ENCODE data around the gene RHOT2.

RHOT2 gene

DNA sequence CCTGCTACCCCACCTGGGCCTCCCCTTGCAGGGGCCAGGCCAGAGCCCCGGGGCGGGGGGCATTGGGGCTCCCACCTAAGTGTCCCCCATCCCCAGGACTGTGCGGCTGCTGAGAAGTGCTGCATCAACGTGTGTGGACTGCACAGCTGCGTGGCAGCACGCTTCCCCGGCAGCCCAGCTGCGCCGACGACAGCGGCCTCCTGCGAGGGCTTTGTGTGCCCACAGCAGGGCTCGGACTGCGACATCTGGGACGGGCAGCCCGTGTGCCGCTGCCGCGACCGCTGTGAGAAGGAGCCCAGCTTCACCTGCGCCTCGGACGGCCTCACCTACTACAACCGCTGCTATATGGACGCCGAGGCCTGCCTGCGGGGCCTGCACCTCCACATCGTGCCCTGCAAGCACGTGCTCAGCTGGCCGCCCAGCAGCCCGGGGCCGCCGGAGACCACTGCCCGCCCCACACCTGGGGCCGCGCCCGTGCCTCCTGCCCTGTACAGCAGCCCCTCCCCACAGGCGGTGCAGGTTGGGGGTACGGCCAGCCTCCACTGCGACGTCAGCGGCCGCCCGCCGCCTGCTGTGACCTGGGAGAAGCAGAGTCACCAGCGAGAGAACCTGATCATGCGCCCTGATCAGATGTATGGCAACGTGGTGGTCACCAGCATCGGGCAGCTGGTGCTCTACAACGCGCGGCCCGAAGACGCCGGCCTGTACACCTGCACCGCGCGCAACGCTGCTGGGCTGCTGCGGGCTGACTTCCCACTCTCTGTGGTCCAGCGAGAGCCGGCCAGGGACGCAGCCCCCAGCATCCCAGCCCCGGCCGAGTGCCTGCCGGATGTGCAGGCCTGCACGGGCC is 35.2 kb upstream of the RHOT2 start:
- DNase-seq (ENCODE audit: low read depth) = no peak

DNA sequence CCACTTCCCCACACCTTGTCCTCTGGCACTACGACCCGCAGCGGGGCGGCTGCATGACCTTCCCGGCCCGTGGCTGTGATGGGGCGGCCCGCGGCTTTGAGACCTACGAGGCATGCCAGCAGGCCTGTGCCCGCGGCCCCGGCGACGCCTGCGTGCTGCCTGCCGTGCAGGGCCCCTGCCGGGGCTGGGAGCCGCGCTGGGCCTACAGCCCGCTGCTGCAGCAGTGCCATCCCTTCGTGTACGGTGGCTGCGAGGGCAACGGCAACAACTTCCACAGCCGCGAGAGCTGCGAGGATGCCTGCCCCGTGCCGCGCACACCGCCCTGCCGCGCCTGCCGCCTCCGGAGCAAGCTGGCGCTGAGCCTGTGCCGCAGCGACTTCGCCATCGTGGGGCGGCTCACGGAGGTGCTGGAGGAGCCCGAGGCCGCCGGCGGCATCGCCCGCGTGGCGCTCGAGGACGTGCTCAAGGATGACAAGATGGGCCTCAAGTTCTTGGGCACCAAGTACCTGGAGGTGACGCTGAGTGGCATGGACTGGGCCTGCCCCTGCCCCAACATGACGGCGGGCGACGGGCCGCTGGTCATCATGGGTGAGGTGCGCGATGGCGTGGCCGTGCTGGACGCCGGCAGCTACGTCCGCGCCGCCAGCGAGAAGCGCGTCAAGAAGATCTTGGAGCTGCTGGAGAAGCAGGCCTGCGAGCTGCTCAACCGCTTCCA is 34.4 kb upstream of the RHOT2 start:
- no peak for DNase-seq (ENCODE audit: low read depth)

DNA sequence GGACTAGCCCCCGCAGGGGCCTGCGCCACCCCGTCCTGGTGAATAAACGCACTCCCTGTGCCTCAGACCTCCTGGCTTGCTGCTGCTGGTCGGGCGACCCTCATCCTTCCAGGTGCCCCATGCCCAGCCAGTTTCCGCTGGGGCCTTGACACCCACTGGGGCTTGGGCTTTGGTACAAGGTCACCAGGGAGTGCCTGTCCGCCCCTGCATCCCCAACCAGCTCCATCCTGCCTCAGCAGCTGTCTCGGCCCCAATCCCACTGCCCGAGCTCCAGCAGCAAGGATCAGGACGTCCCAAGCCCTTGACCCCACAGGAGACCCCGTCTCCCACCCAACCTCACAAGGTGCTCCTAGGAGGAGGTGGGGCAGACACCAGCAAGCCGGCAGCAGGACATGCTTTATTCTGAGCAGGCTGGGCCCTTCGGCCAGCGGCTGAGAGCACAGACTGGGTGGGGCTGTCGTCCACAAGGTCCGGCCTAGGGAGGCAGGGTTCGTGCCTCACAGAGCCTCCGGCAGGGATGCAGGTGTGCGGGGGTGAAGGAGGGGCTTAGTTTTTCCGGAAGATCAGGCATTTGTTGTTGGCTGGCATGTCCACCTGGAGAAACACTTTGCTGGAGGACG is 33.8 kb upstream of the RHOT2 start:
- DNase-seq (ENCODE audit: low read depth) = no peak

DNA sequence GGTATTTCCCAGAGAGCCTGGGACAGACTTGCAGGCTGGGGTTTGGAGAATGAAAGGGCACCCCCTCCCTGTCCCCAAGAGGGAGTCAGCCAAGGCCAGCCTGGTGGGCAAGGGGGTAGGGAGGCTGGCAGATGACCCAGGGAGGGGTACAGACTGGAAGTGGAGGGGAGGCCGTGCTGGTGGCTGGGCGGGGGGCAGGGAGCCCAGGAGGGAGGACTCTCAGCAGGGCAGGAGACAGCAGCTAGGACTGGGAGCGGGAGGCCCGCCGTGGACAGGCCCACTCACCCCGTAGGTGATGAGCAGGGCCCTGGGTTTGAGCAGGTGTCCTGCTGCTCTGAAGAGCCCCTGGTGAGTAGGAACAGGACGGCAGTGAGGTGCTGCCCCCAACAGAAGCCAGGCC is 32.9 kb upstream of the RHOT2 start:
- DNase-seq (ENCODE audit: low read depth) = no peak

DNA sequence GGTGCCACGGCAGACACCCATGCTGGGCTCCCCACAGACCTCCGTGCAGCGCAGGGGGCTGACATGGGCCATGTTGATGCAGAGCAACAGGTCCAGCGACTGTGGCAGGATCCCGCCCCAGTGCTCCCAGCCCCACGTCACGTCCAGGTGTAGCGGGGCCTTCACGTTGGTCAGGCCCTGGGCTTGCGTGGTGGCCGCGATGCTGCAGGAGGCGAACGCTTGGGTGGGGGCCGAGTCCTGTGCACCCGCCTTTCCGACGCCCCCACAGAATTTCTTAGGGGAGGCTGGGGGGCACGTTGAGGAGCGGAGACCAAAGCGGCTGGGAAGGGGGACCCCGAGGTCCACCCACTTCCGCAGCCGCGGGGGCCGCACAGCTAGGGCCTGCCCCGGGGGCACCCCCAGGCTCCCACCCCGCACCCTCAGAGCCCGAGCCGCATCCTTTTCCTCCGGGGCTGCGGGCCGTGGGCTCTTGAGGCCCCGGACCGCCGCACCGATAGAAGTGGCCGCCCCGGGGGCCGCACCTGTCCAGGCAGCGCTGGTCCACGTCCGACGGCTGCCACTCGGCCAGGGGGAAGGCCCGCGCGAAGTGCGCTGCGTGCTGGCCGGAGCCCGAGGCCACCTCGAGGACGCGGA is 32.2 kb upstream of the RHOT2 start:
- DNase-seq (ENCODE audit: low read depth) = no peak

DNA sequence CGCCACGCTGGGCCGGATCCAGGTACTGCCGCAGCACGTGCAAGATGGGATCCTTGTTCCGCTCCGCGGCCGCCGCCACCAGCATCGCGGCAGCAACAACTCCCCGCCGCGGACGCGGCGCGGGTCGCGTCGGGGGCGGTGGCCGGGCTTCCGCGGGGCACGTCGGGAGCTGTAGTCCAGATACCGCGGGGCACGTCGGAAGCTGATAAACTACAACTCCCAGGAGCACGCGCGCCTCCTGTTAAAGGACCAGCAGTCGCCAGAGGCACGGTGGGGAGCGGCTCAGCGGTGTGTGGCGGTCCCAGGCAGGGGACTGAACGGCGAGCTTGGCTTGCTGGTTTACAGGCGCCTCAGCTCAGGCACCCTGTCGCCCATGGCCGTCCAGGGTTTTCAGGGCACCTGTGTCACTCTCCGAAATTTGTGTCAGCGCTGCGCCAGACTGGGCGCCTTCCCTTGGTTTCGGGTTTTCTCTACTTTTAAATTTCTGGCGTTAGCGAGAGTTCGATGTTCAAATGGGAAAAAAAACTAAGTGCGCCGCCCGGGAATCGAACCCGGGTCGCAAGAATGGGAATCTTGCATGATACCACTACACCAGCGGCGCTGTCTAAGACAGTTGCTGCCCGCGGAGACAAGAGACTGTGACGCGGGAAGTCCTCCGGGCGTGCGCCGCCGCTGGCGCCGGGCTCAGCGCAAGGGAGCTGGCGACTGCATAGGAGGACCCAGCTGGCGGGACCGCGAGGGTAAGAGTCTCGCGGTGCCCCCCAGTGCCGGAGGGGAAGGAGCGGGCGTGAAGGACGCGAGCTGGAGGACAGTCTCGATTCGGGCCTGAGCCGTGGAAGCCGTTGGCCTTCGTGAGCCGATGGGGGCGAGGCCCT is 31.5 kb upstream of the RHOT2 start, which contains the start of gene METTL26:
Gene METTL26, minus strand, starts transcription at position 100 of the 875 bp plus-strand sequence. Its CDS starts 15 bp downstream, at position 85.
- DNase-seq (ENCODE audit: low read depth) = peak; percentile 81

DNA sequence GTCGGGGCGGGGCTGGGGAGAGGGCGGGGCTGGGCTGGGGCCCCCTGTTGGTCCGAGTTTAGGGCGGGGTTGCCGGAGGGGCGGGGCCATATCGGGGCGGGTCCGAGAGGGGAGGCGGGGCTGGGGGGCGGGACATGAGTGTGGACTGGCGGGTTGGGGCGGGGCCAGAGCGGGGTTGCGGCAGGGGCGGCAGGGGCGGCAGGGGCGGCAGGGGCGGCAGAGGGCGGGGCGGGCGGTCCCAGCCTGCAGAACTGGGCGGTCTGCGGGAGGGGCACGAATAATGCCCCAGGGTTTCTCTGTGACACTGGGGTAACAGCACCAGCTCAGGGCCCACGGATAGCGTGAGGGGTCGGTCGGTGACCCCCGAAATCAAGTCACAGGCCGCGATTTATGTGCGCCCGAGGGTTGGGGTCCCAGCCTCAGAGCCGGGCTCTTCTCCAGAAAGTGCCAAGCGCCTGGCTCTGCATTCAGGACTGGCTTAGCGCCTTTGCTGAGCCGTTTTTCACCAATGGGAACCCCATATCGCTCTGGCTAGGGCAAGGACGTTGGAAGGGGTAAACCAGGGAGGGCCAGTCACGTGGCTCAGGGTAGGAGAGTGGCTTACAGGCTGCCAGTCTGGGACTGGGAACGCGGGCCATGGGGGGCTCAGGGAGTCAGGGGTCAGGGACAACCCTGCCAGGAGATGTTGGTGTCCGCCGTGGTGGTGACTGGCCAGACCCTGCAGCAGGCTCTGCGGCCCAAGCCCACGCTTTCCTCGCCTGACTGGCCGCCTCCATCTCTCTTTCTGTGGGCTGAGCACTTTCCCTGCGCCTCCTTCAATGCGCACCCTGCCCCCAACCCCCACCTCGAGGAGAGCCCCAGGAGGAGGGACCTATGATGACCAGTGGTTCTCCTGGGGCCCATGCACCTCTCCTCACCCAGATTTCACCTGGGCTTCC is 30.6 kb upstream of the RHOT2 start:
- DNase-seq (ENCODE audit: low read depth) = peak; percentile 80

DNA sequence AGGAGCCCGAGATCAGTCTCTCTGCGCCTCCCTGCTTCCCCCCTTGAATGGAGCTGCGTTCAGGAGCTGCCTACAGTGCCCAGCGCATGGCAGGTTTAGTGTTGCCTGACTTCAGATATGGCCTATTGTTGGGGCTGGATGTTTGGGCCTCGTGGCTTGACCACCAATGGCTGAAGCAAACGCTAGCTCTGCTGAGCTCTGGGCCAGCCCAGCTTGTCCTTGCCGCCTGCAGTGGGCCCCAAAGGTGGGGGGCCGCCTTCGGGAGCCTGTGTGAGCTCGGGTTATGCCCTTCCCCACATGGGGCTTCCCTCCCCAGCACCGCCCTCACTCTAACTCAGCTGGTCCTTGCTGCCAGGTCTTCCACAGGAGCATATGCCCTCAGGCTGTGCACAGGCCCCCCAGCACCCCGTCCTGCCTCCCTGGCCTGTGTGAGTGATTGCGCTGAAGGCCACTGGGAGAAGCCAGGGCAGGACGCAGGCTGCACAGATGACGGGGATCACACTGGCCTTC is 29.8 kb upstream of the RHOT2 start:
- DNase-seq (ENCODE audit: low read depth) = no peak

DNA sequence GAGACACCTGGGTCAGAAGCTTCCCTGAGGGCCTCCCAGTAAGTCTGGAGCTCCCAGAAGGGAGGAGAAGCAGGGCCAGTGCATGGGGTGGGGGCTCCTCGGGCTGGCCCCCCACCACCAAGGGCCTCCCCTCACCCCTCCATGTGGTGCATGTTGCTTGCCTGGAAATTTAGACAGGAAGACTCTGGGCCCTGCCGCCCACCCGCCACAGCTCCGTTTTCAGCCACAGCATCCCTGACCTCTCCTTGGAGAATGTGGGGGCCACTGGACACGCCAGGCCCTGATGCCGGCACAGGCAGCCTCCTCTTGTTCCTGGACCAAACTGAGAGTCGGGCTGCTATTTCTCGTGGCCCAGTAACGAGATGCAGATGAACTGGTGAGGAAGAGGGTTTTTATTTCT is 29.1 kb upstream of the RHOT2 start:
- no peak for DNase-seq (ENCODE audit: low read depth)

DNA sequence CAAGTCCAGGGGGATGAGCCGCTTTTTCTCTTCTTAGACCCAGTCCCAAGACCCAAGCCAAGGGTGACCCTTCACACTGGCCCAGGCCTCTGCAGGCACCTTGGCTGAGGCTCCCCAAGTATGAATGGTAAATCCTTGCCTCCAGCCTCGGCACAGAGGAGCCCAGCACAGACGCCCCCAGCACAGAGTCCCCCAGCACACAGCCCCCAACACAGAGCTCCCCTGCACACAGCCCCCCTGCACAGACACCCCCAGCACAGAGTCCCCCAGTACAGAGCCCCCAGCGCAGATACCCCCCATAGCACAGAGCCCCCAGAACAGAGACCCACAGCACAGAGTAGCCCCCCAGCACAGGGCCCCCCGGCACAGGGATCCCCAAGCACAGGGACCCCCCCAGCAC is 27.3 kb upstream of the RHOT2 start:
- no peak for DNase-seq (ENCODE audit: low read depth)

DNA sequence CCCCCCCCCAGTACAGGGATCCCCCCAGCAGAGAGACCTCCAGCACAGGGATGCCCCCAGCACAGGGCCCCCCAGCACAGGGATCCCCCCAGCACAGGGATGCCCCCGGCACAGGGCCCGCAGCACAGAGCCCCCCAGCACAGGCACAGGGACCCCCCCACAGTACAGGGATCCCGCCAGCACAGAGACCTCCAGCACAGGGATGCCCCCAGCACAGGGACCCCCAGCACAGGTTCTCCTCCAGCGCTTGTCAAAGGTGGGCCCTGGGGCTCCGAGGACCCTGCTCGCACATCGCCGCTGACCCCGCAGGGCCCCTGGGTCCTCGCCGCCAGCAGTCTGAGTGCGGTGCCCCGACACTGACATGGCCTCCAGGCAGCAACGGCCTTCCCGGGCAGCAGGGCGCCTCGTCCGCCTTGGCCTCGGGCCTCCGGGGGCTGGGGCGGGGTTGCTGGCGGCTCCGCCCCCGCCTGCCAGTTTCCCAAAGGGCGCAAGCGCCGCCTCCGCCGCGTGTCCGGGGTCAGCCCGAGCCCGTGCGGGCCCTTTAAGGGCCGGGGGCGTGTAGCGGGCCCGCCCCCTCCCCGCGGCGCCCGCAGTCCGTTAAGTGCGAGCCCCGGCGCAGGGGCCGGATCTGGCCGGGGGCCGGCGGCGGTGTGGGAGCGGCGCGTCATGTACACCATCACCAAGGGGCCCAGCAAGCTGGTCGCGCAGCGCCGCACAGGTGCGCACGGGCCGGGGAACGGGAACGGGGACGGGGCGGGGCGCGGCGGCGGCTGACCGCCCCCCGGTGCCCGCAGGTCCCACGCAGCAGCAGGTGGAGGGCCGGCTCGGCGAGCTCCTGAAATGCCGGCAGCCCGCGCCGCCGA is 26.4 kb upstream of the RHOT2 start, which contains the start of gene MCRIP2:
Gene MCRIP2, plus strand, starts transcription at position 503 of the 863 bp plus-strand sequence. Its CDS starts 164 bp downstream, at position 667.
- no peak for DNase-seq (ENCODE audit: low read depth)

DNA sequence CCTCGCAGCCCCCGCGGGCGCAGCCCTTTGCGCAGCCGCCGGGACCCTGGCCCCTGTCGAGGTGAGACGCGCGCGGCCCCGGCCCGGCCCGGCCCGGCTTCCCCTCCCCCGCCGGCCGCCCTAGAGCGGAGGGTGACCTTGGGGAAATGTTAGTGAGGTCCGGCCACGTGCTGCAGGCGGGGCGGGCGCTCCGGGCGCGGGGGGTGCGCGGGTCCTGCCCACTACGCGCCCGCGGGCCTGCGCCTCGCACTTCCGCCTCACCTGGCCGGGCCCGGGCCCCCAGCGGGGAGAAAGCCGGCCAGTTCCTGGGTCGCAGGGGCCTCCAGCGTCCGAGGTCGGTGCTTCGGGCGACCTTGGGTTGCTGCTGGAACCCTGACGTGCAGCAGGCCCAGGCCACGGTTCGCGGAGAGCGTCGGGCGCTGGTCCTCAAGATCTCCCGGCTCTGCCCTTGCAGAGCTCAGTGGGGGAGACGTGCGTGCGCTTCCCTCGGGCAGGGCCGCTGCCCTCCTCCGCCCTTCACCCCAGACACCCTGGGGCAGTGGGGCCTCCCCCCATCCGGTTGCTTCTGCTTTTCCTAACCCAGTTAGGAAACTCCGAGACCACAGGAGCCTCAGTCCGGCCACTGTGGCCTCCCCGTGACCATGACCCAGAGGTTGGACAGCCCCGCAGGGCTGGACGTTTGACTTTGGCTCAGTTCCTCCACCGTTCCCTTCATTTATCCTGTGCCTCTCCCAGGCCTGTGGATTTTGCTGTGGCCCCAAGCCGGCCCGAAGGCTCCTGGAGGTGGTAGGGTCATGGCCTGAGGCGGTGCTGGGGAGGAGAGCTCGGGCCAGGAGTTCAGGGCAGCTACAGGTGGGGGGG is 25.5 kb upstream of the RHOT2 start:
- no peak for DNase-seq (ENCODE audit: low read depth)

DNA sequence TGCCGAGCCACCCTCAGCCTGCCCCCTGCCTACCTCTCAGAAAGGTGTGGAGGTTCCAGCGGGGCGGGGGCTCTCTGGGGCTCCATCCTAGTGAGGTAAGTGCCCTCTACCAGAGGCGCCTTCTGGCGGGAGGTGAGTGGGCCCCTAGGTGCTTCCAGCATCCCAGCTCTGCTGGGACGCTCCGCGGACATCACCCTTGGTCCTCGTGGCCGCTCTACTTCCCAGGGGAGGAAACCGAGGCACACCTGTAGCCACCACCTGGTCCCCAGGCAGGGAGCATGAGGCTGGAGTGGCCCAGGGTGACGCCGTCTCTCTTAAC is 24.9 kb upstream of the RHOT2 start:
- no peak for DNase-seq (ENCODE audit: low read depth)

DNA sequence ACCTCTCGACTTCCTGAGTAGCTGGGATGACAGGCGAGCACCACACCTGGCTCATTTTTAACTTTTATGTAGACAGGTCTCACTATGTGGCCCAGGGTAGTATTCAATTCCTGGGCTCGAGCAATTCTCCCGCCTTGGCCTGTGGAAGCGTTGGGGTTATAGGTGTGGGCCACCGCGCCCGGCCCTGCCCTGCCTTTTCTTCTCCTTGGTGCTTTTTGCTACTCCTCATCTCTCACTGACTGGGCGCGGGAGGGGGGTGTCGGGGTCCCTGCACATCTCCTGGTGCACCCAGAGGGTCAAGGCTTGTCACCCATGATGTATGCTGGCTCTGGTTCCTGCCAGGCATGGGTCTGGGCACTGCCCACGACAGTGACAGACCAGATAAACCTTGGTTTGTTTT is 23.4 kb upstream of the RHOT2 start:
- DNase-seq (ENCODE audit: low read depth) = no peak

DNA sequence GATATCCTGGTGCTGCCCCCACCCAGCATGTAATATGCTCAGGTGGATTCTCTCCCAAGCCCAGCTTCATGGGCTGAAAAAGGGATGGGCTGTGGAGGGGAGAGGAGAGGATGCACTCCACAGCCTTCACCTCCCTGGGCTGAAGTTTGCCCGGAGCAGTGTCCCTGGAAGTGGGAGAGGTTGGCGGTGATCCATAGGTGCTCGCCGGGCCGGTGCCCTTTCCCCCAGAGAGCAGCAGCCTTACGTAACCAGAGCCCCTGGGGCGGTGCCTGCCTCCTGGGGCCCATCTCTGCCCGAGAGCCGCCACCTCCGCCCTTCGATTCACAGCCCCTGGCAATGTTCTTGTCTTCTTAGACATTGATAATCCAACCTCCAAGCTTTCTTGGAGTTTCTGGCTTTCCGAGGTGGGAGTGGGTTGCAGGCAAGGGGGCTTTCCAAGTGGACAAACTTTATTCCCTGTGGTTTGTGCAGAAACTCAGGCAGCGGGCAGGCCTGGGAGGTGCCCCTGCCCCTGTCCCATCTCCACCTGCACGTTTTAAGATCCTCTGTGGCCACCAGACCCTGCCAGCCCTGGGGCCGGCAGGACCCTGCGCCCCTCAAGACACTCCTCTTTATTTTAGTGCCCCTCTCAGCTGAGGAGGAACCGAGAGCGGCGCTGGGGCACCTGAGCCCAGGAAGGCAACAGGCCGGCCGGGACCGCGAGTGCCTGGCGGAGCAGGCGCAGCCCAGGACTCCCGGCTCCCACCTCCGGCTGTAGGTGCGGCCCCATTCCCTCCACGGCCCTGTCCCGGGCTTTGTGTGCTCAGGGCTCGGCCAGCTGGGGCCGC is 21.9 kb upstream of the RHOT2 start:
- no peak for DNase-seq (ENCODE audit: low read depth)

DNA sequence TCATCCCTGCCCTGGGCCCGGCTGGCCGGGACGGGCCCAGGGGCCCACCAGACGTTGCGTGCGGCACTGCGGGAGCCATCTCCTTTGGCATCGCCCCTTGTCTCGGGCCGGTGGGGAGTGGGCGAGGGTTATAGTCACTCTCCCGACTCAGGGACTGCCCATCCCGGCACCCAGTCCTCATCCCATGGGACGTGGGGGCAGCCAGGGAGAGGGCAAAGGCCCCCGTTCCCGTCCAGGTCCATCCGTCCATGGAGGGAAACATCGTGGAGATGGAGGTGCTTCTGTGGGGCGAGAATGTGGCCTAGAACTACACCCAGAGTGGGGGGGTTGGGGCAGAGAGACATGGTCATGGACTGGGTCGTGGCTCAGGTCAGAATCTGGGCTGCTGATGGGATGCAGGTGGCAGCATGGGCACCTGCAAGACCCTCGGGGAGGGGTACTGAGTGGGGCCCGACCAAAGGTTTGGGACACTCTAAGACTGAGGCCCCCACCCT is 21.2 kb upstream of the RHOT2 start:
- no peak for DNase-seq (ENCODE audit: low read depth)
